Ovary (tissue), 9 donors: ENCODE results near the gene CXCL12. TPM values are rescaled to one million over a fixed set of nuclear protein-coding genes. Genes with fewer than 3 reads are reported as not detected.

ENCODE experiments used
- DNase-seq, 5 donors: peaks; one replicate each; pipeline ENCODE4 v3.0.0-alpha.2; 2019 to 2020
- H3K27ac ChIP-seq, 2 donors: fragments of 200-600 bp; one replicate each; pipeline versions ENCODE4 v1.5.1 to v1.8.0; 2019 to 2022
- H3K27me3 ChIP-seq: fragments of 200-600 bp; one replicate; pipeline ENCODE4 v1.8.0; 2022
- H3K36me3 ChIP-seq: fragments of 200-600 bp; sonication (generic); one replicate; pipeline ENCODE4 v1.5.1; 2019
- H3K4me1 ChIP-seq: one replicate; pipeline ENCODE4 v1.8.1; 2013; ENCODE audit warnings: mild to moderate bottlenecking, moderate library complexity; ENCODE audit not compliant: insufficient read depth
- H3K4me3 ChIP-seq: fragments of 200-600 bp; sonication (generic); one replicate; pipeline ENCODE4 v1.5.1; 2017
- H3K9me3 ChIP-seq, 2 donors: fragments of 200-600 bp in 1 of 2; sonication (generic) in 1 of 2; one replicate each; pipeline versions ENCODE4 v1.5.1 to v1.8.1; 2013 to 2019; ENCODE audit warnings: mild to moderate bottlenecking in 1 of 2, moderate library complexity in 1 of 2
- EP300 ChIP-seq: sonication (generic); formaldehyde crosslinking; IDR thresholded peaks from one replicate; pipeline ENCODE4 v1.6.1; 2017; ENCODE audit warnings: antibody characterized with exemption
- POLR2A ChIP-seq: fragments of 450-650 bp; IDR thresholded peaks from one replicate; pipeline ENCODE4 v1.6.1; 2017; ENCODE audit warnings: antibody characterized with exemption, mild to moderate bottlenecking, moderate library complexity
- WGBS, 3 donors: extraction: QIAGEN DNeasy Blood & Tissue Kit in 1 of 3; methylation state at CpG; one replicate each; pipeline versions ENCODE4 v1.1.5 to v1.1.7; 2013 to 2017; 5-methylcytosine and 5-hydroxymethylcytosine counted together
- intact Hi-C, 4 donors: fragments of 100-400 bp; cut with DNase I; formaldehyde crosslinking; loops; one replicate each; pipeline versions ENCODE4 v1.11.0 to v1.15.1; 2022 to 2023
- polyA plus RNA-seq, 2 donors: library from polyadenylated mRNA; stranded (reverse); fragments of 200-250 nt in 1 of 2; fragments of 350-450 nt in 1 of 2; fragmentation: Illumina TruSeq in 1 of 2; extraction: RNeasy Lipid Tissue Mini Kit (QIAGEN cat#74804) in 1 of 2; gene quantifications; one replicate each; pipeline ENCODE4 v1.2.3, GENCODE V29; 2013 to 2014
- total RNA-seq, 7 donors: library from RNA; depleted of rRNA in 2 of 7; stranded (reverse); fragments of >200 nt in 2 of 7; fragmentation: NEBNext Ultra II Directional in 3 of 7; extraction: Animal tissue kit (Norgen Biotek cat#: 25700) in 3 of 7; gene quantifications; one replicate each; pipeline versions ENCODE4 v1.1.0 to v1.2.4, GENCODE V29; 2016 to 2023
- TF ChIP-seq, protein P1 (sequence below), 3 donors: fragments of 450-650 bp in 2 of 3; fragments of 200-600 bp in 1 of 3; IDR thresholded peaks; one replicate each; pipeline versions ENCODE4 v1.5.1 to v1.8.0; 2016 to 2022; ENCODE audit warnings: antibody characterized with exemption in 3 of 3, mild to moderate bottlenecking in 1 of 3
- donor health status: DM: no; HTN: no; CAD: no; lungs with moderate emphysema.
- donor health status: DM: no; HTN: no; CAD: no.
- donor health status: Bipolar disorder and iron deficiency.
- donor health status: DM: yes; HTN: yes; CAD: no.
- donor health status: DM: no; HTN: no; CAD: no.
- donor health status: DM: yes; HTN: yes; CAD: no.

CXCL12 gene
- total and polyA plus RNA-seq, 9 donors: 14.2 to 341 (median 106) TPM

- 27 to 45% (median 42%) methylated on average over 2 of the region's 2 CpGs for WGBS, 3 donors
- H3K27ac ChIP-seq: no peak overlapping the region
- intact Hi-C loops: no loop called here
- no peak overlapping the region for H3K4me3 ChIP-seq
- no peaks in the 10 kb centered on the region for H3K27me3 ChIP-seq
- TF ChIP-seq, protein P1, sequence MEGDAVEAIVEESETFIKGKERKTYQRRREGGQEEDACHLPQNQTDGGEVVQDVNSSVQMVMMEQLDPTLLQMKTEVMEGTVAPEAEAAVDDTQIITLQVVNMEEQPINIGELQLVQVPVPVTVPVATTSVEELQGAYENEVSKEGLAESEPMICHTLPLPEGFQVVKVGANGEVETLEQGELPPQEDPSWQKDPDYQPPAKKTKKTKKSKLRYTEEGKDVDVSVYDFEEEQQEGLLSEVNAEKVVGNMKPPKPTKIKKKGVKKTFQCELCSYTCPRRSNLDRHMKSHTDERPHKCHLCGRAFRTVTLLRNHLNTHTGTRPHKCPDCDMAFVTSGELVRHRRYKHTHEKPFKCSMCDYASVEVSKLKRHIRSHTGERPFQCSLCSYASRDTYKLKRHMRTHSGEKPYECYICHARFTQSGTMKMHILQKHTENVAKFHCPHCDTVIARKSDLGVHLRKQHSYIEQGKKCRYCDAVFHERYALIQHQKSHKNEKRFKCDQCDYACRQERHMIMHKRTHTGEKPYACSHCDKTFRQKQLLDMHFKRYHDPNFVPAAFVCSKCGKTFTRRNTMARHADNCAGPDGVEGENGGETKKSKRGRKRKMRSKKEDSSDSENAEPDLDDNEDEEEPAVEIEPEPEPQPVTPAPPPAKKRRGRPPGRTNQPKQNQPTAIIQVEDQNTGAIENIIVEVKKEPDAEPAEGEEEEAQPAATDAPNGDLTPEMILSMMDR (IDR thresholded peaks at IDR 0.05): no peak
- no peak for TF ChIP-seq POLR2A
- no peak for TF ChIP-seq EP300
- H3K36me3 ChIP-seq: no peaks in the 10 kb centered on the region
- DNase-seq: no peak
- peaks cover 12% of the 10 kb centered on the region for H3K4me1 ChIP-seq
- H3K9me3 ChIP-seq: no peaks in the 10 kb centered on the region
These were observed 30.1 kb downstream of the CXCL12 start for GRCh38 chr10:44354771-44355170.

DNA sequence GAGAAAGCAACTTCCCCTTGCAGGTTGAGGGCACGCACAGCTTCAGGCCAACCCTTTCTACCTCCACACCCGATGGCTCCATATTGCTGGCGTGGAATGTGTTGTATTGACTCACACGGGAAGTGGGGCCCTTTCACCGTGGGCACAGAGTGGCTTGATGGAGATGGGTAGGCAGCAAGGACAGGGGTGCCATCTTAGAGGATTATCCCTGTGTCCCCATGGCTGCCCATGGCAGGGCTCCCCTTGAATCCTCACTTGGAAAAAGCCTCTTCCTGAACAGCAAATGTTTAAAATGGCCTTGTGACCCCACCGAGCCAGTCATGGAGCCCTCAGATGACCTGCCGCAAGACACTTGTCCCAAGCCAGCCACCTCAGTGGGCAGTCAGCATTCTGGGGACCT lies 31.2 kb downstream of the CXCL12 start:
- Histone ChIP-seq H3K9me3 (no peaks in the 10 kb centered on the region), H3K4me3 (no peak overlapping the region), H3K4me1 (peaks cover 12% of the 10 kb centered on the region), H3K27ac (no peak overlapping the region), H3K36me3 (no peaks in the 10 kb centered on the region), H3K27me3 (no peaks in the 10 kb centered on the region)
- whole genome bisulfite sequencing, 3 donors: 97 to 98% (median 97%) methylated on average over 7 of the region's 7 CpGs
- intact Hi-C loops: no loop called here
- DNase-seq: no peak
- no peak for TF ChIP-seq EP300
- no peak for TF ChIP-seq POLR2A
- TF ChIP-seq, protein P1 (IDR thresholded peaks at IDR 0.05): no peak

DNA sequence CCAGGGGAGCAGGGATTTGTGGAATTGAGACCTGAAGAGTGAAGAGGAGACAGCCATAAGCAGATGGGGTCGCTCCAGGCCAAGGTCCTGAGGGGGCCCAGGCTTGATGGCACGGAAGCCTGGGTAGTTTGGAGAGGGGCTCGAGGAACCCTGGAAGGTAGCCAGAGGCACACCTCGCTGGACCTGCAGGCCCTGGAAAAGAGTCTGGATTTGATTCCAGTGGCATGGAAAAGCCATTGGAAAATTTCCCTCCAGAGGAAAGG lies 31.8 kb downstream of the CXCL12 start:
- Histone ChIP-seq H3K9me3 (no peaks in the 10 kb centered on the region), H3K36me3 (no peaks in the 10 kb centered on the region), H3K27me3 (no peaks in the 10 kb centered on the region), H3K27ac (no peak overlapping the region), H3K4me3 (no peak overlapping the region), H3K4me1 (peaks cover 12% of the 10 kb centered on the region)
- DNase-seq: no peak
- no peak for TF ChIP-seq EP300
- TF ChIP-seq, protein P1 (IDR thresholded peaks at IDR 0.05): no peak
- no peak for TF ChIP-seq POLR2A
- intact Hi-C loops: no loop called here
- WGBS, 3 donors: 92 to 96% (median 94%) methylated on average over 4 of the region's 4 CpGs

DNA sequence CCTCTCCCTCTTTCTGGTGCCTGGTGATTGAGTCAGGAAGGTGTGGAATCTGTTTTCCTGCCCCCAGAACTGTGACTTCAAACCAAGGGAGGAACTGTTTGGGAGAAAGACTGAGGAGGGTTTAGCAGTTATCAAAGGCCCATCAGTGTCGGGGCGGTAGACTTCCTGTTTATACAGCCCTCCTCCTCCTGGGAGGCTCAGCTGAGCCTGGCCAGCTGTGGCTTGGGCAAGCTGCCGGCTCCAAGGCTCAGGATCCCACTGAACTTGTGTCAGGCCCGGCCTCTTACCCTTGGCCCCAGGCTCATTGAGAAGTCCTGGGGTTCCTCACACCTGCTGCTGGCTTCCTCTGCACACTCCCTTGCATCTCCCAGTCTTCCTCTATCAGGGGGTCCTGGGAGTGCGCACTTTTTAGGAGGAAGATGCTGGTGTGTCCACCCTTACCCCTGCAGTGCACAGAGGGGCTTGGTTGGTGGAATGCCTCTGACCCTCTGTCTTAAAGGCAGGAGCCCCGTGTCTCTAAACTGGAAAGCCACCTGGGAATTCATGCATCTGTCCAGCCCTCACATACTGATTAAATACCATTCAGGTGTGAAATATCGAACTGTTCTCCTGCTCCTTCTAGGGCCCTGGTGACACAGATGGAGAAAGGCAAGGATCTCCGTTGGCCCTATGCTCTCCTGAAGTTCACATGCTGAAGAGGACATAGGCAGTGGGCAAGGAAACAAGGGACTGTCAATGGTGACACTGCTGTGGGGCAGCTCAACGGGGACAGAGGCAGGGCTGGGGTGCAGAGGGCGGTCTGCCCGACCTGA lies 32.4 kb downstream of the CXCL12 start:
- no peak overlapping the region for H3K4me3 ChIP-seq
- DNase-seq: peak in 2 of 5 donors; percentile 45 to 54
- H3K9me3 ChIP-seq: no peaks in the 10 kb centered on the region
- TF ChIP-seq, protein P1 (IDR thresholded peaks at IDR 0.05): no peak
- TF ChIP-seq POLR2A (no peak), EP300 (no peak)
- no peak overlapping the region for H3K27ac ChIP-seq
- peaks cover 12% of the 10 kb centered on the region for H3K4me1 ChIP-seq
- WGBS, 3 donors: 54 to 62% (median 55%) methylated on average over 11 of the region's 11 CpGs
- intact Hi-C loops: no loop called here
- H3K36me3 ChIP-seq: no peaks in the 10 kb centered on the region
- no peaks in the 10 kb centered on the region for H3K27me3 ChIP-seq
